Raji (cell line): Measurements from ENCODE around the gene ATP5IF1.

Experiments
- POLR2A ChIP-seq: IDR thresholded peaks from 2 replicates; pipeline ENCODE4 v1.6.1; 2011; ENCODE audit warnings: low read depth, low read length, control low read depth; ENCODE audit not compliant: insufficient read depth

ATP5IF1 gene

DNA sequence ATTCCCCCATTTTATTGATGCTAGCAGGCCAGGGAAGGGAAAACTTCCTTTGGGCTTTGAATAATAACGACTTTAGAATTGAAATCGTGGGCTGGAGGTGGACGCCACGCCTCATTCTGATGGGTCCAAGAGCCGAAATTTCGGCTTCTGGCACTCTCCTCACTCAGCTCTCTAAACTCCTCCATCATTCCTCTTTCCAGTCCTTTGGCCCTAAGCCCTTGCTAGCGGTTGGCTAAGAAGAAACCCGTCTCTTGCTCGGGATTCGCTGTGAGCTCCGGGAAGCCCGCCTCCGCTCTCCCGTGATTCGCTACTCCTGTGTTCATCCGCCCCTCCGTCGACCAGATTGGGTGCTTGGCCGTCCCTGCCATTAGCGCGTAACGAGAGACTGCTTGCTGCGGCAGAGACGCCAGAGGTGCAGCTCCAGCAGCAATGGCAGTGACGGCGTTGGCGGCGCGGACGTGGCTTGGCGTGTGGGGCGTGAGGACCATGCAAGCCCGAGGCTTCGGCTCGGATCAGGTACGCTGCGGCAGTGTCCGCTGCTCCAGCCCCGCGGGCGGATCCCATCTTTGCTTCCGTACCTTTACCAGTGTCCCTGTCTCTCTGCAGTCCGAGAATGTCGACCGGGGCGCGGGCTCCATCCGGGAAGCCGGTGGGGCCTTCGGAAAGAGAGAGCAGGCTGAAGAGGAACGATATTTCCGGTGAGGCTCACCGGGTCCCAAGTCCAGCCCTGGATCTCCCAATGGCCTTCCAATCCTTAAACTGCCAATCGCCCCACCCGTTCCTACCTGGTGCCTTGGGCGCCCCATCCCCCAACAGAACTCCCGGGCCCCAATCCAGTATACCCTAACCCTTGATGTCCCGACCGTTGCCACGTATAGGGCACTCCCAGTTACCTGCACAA lies at the start of gene ATP5IF1:
ATP5IF1 (plus strand) TSS at position 370 of the 901 bp plus-strand sequence; CDS start at position 430, 60 bp downstream.
- peak; percentile 100 for TF ChIP-seq POLR2A

DNA sequence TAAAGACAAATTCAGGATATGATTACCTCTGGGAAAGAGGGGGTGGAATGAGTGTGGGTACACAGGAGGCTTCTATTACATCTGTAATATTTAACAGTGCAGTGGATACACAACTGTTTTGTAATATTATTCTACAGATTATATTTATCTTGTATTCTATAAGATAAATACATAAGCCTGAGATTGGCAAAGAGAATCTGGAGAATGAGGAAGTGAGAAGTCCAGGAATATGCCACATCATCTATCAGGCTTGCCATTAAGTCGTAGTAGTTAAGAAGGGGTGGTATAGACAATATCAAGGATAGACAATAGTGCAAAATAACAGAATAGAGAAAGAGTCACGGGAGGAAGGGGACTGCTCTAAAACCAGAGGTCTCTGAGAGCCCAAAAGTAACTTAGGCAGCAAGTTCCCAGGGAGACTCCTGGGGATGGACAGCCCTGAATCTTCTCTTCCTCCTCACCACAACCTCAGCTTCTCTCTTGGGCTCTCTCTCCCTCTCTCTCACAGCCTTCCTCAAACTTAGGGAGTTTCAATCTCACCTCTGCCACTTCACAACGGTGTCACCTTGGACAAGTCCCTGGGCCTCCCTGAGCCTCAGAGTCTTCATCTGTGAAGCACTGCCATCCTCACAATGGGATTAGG lies 45.5 kb upstream of the ATP5IF1 start:
- TF ChIP-seq POLR2A: no peak

DNA sequence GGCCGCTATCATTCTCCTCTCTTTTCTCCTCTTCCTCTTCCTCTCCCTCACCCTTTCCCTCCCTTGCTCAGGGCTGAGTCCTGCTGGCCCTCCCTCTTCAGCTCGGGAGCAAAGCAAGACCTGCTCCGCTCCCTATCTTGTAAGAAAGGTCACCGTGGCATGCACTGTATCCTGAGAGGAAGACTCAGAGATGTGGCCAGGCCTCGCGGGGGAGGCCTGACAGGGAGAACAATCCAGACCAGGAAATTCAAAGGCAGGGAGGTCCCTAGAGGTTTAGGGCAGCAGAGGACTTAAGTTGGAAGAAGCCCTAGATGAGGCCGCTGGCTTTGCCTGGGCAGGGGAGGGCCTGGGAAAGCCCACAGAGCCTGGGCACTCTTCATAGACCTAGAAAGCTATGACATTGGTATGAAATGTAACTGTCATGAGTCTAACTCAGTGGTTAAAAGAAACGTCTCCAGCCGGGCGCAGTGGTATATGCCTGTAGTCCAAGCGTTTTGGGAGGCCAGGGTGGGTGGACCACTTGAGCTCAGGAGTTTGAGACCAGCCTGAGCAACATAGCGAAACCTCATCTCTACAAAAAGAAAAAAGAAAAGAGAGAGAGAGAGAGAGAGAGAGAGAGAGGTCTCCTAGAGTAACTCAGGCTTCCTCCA lies 44.8 kb upstream of the ATP5IF1 start:
- no peak for TF ChIP-seq POLR2A

DNA sequence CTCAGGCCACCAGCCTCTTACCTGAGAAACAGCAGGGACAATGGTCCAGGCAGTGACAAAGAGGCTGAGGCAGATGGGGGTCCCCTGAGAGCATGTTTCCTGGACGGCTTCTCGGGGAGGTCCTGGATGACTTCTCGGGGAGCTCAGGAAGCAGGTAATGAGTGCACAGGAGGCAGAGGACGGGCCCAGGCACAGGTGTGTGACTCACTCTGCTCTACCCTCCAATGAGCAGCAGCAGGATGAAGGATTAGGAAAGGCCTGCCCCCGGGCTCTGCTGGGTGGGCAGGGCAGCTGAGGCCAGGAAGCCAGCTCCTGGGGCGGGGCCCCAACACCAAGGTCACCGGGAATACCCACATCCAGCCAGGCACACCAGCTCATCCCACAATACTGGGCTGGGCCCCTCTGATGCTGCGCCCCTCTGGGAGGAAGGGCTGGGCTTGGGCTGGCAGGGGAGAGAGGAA lies 42.2 kb upstream of the ATP5IF1 start:
- no peak for TF ChIP-seq POLR2A

DNA sequence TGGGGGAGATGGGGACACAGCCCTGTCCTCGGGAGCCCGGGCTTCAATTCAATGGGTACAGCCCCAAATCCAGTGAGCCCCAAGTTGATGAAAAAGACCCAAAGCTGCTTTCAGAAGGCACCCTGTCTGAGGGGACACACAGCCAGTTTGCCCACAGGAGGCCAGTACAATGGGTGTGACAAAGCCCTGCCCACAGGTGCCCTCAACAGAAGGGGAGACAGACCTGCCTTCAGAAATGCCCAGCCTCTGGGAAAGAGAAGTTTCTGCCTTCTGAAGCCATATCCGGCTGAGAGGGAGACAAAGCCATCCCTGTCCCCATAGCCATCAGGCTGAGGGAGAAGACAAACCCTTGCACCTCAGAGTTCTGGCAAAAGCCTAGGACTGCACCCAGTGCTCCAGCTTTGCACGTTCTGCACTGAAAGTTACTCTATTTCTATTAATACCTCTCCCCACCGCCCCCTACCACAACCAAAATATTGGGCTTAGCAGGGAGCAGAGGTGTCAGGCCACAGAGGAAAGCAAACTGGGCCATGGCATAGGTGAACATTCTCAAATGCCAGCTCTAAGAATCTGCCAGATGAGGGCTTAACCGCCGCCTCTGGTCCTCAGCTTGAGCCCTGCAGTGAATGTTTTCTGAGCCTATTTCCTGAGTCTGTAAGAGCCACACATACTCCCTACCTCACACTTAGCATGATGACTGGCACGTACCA lies 41.4 kb upstream of the ATP5IF1 start:
- TF ChIP-seq POLR2A: no peak

DNA sequence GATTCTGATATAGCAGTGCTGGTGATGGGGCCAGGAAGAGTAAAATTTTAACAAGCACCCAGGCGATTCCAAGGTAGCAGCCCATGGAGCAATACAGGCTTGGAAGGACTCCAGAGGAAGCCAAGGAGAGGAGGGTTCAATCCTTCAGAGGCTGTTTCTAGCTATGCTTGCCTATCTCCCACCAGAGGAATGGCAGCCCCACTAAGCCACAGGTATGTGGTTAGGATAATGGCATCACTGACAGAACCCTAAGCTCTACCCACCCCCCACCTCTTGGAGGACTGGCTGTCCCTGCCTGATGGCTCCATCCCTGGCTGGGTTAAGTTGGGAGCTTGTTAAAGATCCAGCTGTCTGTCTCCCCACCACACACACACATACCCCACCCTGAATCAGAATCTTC lies 40.1 kb upstream of the ATP5IF1 start:
- no peak for TF ChIP-seq POLR2A

DNA sequence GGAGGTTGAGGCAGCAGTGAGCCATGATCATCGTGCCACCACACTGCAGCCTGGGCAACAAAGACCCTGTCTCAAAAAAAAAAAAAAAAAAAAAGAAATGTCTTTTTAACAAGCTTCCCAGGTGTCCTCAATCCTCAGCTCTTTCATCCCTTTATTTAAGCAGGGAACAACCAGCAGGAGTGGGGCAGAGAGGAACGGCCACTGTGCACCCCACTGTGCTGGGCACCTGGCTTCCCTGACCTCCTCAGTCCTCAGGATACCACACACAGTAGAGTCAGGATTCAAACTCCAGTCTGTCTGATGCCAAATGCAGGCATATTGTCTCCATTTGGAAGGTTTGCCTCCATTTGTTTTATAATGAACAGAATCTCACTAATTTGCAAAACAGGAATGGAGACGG lies 39.6 kb upstream of the ATP5IF1 start:
- no peak for TF ChIP-seq POLR2A

DNA sequence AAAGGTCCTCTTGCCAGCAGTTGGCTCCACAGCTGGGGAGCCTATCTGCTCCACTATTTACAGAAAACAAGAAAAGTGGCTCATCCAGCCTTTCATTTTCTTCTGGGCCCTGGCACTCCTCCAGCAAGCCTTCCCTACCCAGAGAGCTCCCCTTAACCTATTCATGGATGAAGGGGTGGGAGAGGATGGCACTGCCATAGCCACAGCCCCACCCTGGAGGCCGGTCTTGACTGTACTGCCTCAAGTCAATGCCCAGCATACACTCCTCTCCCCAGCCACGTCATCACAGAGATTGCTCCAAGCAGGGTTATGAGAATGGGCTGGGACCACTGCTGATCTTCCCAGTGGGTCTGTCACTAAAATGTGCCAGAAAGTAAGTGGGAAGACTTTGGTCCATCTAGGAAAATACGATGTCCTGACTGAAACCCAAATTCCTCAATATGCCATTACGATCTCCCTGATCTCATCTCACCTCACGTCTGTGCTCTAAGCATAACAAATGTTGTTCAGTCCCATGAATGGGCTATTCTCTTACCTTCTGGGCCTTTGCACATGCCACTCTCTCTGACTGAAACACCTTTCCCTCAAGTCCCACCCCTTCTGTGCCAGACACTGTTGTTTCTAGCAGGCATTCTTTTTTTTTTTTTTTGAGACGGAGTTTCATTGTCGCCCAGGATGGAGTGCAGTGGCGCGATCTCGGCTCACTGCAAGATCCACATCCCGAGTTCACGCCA lies 38.1 kb upstream of the ATP5IF1 start:
- TF ChIP-seq POLR2A: no peak

DNA sequence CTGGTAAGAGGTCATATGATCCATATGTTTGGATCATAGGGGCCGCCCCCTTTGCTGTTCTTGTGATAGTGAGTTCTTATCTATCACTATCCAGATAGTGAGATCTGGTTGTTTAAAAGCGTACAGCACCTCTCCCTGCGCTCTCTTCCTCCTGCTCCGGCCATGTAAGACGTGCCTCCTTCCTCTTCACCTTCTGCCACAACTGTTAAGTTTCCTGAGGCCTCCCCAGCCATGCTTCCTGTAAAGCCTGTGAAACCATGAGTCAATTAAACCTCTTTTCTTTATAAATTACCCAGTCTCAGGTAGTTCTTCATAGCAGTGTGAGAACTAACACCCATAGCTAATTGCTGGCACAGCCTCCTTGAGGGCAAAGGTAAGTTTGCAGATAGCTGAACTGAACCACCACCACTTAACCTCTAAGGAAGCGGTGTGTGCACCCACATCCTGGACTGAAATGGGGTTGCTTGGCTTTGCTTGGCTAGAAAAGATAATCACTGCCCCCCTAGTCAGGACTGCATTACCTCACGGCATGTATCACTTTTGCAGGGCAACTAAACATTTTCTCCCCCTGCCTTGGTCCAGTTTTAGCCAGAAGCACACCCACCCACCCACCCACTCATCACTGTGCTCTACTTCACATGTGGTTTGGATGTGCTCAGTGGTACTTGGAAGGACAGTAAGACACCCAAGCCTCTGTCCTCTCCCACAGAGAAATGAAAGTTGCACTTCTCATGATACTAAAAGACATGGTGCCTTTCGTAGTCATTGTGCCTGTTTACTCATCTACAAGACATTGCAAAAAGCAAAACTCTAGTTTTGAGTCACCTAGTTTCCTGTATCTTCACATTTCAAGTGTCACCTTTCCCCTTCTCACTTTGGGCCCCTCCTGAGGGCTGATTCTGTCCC lies 36.3 kb upstream of the ATP5IF1 start:
- no peak for TF ChIP-seq POLR2A

DNA sequence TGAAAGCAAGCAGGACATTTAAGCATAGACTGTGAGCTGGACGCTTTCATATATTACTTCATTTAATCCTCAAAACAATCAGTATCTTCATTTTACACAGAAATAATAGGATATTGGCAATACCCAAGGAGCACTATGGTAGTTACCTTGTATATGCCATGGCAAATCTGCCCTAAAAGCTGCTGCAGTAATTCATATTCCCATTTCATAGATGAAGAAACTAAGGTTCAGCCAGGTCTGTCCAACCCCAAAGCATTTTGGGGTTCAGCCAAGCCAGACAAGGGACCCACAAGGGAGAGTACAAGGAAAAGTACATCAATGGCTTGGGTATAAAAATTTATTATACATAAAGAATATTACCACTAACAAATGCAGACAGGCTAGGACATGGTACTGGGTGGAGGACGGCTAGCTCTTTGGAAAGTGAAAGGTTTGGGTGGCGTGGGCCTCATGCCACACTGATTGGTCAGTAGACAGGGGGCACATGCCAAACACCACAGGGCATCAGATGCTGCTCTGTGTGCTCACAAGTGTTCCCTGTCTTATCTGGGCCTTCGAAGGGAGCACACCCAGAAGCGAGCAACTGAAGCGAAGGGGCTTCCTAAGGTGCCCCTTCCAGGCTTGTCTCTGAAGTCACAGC lies 35.6 kb upstream of the ATP5IF1 start:
- TF ChIP-seq POLR2A: no peak

DNA sequence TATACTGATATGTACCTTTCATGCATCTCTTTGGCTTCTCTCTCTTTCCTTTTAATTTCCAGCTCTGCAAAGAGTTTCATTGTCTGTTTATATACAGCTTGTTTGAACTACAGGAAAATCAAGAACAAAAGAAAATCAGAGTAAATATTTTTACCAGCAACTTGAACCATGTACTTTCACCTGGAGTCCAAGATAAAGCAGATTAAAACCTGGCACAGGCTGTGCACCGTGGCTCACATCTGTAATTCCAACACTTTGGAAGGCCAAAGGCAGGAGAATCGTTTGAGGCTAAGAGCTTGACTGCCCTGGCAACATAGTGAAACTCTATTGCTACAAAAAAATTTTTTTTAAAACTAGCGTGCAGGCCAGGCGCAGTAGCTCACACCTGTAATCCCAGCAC lies 30.7 kb upstream of the ATP5IF1 start:
- TF ChIP-seq POLR2A: no peak

DNA sequence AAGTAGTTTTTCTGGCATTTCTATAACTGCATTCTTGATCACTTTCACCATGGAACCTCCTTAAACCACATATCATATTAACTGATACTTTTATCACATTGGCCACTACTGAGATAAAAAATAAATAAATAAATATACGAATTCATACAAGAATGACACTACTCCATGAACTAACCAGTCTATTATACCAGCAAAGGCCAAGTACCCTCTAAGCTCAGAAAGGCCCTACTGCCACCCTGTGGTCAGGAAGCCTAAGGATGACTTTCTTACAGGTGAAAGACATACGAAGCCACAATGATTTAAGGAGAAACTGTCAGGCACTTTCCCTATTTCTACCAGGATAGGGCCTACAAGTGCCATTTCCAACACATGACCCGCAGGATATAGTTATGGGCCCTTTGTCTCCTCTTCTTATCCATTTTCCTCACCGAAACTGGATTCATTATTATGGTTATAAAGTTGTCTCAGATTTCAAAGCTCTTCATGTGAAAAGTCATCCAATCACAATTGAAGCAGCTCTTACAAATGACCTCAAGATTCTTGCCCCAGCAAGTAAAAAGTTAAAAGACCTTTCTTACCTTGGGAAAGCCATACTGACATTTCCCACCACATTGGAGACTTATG lies 27.0 kb upstream of the ATP5IF1 start:
- TF ChIP-seq POLR2A: no peak

DNA sequence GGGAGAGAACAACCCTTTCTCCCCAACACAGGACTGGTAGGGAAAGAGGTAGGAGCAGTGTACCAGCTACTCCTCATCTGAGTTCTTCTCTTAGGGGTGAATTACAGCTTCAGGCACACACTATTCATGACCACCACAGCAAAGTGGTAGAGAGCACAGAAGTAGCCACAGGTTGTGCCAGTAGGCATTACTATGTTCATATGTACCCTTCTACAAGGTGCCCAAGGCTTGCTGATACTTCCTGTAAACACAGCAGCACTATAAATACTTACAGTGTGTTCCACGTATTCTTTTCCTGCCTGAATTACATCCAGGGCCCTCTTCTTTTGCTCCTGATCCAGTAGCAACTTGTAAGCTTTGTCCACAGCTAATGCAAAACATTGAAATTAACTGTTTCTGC lies 26.2 kb upstream of the ATP5IF1 start:
- no peak for TF ChIP-seq POLR2A
